Measurements from ENCODE around the gene ETV3. TPM values are rescaled to one million over a fixed set of nuclear protein-coding genes. Genes with fewer than 3 reads are reported as not detected.

The ETV3 gene
- total RNA-seq, 1 experiment from 2014 or later, result 25.8 TPM

DNA sequence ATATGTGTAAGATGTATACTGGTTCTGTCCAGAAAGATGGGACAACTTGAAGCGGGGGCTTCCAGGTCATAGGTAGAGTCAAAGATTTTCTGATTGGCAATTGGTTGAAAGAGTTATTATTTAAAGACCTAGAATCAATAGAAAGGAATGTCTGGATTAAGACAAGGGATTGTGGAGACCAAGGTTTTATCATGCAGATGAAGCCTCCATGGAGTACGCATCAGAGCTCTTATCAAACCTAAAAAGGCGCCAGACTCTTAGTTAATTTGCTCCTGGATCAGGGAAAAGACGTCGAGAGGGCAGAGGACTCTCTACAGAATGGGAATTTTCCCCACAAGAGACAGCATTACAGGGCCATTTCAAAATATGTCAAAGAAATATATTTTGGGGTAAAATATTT, 23.7 kb upstream of the ETV3 start:
- no TSS peak for BruUV-seq (replicated peaks)
- ChIA-PET POLR2A (no interaction called here), CTCF (interaction anchor here (1.5 kb wide), 1 partner anchor 81 kb away, joined by 3 read pairs; no protein-coding TSS in a partner anchor)
- peaks cover 25% of the 10 kb centered on the region for H3K4me1 ChIP-seq
- no peaks in the 10 kb centered on the region for H3K9me3 ChIP-seq
- DNase-seq, result no peak
- peaks cover 7% of the 10 kb centered on the region for H3K36me3 Mint-ChIP-seq (ENCODE audit: insufficient read depth, unreplicated experiment)
- peaks cover 24% of the 10 kb centered on the region for H3K4me1 Mint-ChIP-seq (ENCODE audit: low read depth, unreplicated experiment)
- H3K9me3 Mint-ChIP-seq (ENCODE audit: unreplicated experiment), result no peaks in the 10 kb centered on the region
- H3K27me3 Mint-ChIP-seq (ENCODE audit: insufficient read depth, unreplicated experiment), result no peaks in the 10 kb centered on the region
- H3K27ac Mint-ChIP-seq (ENCODE audit: unreplicated experiment), result peak overlapping the region; percentile 63
- no peaks in the 10 kb centered on the region for H3K27me3 ChIP-seq (replicated peaks; ENCODE audit: control insufficient read depth, insufficient read depth, low read length)
- no peak overlapping the region for H3K4me3 Mint-ChIP-seq (ENCODE audit: unreplicated experiment)
- no peak overlapping the region for H3K4me3 ChIP-seq (ENCODE audit: low read depth, low read length)
- H3K36me3 ChIP-seq (ENCODE audit: control insufficient read depth, insufficient read depth, low read length), result no peaks in the 10 kb centered on the region
- intact Hi-C loops (cut with micrococcal nuclease; ENCODE audit: unreplicated experiment), result no loop called here
- TF ChIP-seq, protein P1, sequence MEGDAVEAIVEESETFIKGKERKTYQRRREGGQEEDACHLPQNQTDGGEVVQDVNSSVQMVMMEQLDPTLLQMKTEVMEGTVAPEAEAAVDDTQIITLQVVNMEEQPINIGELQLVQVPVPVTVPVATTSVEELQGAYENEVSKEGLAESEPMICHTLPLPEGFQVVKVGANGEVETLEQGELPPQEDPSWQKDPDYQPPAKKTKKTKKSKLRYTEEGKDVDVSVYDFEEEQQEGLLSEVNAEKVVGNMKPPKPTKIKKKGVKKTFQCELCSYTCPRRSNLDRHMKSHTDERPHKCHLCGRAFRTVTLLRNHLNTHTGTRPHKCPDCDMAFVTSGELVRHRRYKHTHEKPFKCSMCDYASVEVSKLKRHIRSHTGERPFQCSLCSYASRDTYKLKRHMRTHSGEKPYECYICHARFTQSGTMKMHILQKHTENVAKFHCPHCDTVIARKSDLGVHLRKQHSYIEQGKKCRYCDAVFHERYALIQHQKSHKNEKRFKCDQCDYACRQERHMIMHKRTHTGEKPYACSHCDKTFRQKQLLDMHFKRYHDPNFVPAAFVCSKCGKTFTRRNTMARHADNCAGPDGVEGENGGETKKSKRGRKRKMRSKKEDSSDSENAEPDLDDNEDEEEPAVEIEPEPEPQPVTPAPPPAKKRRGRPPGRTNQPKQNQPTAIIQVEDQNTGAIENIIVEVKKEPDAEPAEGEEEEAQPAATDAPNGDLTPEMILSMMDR (IDR thresholded peaks at IDR 0.05; ENCODE audit: insufficient read depth in 1 of 2, low read depth in 1 of 2, low read length in 1 of 2, severe bottlenecking in 1 of 2, unreplicated experiment in 1 of 2), result no peak

DNA sequence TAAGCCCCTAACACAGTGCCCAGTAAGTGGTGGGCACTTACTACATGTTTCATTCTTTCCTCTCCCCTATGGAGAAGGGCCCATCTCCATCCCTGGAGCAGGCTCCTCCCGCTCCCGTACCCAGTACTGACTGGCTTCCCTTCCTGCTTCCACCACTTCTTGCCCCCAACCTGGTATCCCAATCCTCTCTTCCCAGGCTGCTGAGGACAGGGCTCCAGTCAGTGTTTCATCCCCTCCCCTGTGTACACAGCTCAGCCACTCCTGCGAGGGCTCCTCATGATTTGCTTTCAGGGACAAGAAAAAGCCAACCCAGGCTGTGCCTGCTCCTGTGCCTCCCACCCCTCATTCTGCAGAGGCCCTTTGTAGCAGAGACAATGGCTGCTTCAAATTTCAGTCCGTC, 20.8 kb upstream of the ETV3 start:
- intact Hi-C loops (cut with micrococcal nuclease; ENCODE audit: unreplicated experiment), result loop anchor here (5.0 kb wide), 1 partner anchor 112 kb away; the partner anchor contains the start of gene ARHGEF11
- H3K9me3 Mint-ChIP-seq (ENCODE audit: unreplicated experiment), result no peaks in the 10 kb centered on the region
- CTCF ChIA-PET, result interaction anchor here (0.7 kb wide), 1 partner anchor 69 kb away, joined by 3 read pairs; no protein-coding TSS in a partner anchor
- Histone ChIP-seq H3K27me3 (replicated peaks; ENCODE audit: control insufficient read depth, insufficient read depth, low read length) (no peaks in the 10 kb centered on the region), H3K4me1 (peaks cover 45% of the 10 kb centered on the region), H3K4me3 (ENCODE audit: low read depth, low read length) (no peak overlapping the region), H3K36me3 (ENCODE audit: control insufficient read depth, insufficient read depth, low read length) (no peaks in the 10 kb centered on the region), H3K9me3 (no peaks in the 10 kb centered on the region)
- POLR2A ChIA-PET, result no interaction called here
- no TSS peak for BruUV-seq (replicated peaks)
- TF ChIP-seq, protein P1 (IDR thresholded peaks at IDR 0.05; ENCODE audit: insufficient read depth in 1 of 2, low read depth in 1 of 2, low read length in 1 of 2, severe bottlenecking in 1 of 2, unreplicated experiment in 1 of 2), result no peak
- no peak overlapping the region for H3K4me3 Mint-ChIP-seq (ENCODE audit: unreplicated experiment)
- H3K27me3 Mint-ChIP-seq (ENCODE audit: insufficient read depth, unreplicated experiment), result no peaks in the 10 kb centered on the region
- DNase-seq, result no peak
- peaks cover 43% of the 10 kb centered on the region for H3K4me1 Mint-ChIP-seq (ENCODE audit: low read depth, unreplicated experiment)
- H3K27ac Mint-ChIP-seq (ENCODE audit: unreplicated experiment), result no peak overlapping the region
- peaks cover 7% of the 10 kb centered on the region for H3K36me3 Mint-ChIP-seq (ENCODE audit: insufficient read depth, unreplicated experiment)

DNA sequence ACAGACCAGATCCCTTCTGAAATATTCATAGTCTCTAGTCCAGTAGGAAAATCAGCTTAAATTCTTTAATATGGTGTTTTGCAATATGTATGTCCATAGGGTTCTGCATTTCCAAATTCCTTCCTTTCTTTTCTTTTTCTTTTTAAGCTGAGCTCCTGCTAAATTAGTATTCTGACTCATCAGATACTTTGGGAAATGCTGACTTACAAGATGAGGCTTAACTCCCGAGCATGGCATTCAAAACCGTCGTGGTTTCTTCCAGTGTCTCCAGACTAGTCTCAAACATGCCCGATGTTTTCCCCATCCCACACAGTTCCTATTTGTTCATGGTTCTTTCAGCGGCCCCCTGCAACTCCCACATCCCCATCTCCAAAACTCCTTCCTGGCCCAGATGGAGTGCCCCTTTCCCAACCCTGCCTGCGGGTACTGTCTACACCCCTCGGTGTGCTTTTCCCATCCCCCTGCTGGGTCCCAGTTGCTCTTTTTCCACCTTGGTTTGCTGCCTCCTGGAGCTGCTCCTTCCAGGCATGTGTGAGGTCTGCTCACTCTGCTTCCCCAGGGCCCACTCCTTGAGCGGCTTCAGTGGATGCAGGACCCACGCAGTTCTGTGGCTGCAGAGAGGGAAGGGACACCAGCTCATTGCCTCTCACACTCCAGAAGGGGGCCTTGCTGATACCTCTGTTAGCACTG, 19.5 kb upstream of the ETV3 start:
- H3K36me3 Mint-ChIP-seq (ENCODE audit: insufficient read depth, unreplicated experiment), result no peaks in the 10 kb centered on the region
- TF ChIP-seq, protein P1 (IDR thresholded peaks at IDR 0.05; ENCODE audit: insufficient read depth in 1 of 2, low read depth in 1 of 2, low read length in 1 of 2, severe bottlenecking in 1 of 2, unreplicated experiment in 1 of 2), result no peak
- H3K27me3 ChIP-seq (replicated peaks; ENCODE audit: control insufficient read depth, insufficient read depth, low read length), result no peaks in the 10 kb centered on the region
- POLR2A ChIA-PET, result no interaction called here
- H3K27ac Mint-ChIP-seq (ENCODE audit: unreplicated experiment), result no peak overlapping the region
- no peaks in the 10 kb centered on the region for H3K27me3 Mint-ChIP-seq (ENCODE audit: insufficient read depth, unreplicated experiment)
- DNase-seq, result no peak
- H3K4me1 ChIP-seq, result peaks cover 41% of the 10 kb centered on the region
- no TSS peak for BruUV-seq (replicated peaks)
- CTCF ChIA-PET, result interaction anchor here (1.7 to 4.8 kb wide), 3 partner anchors 23 to 84 kb away, joined by 7 to 132 read pairs (median 72); no protein-coding TSS in a partner anchor
- peaks cover 41% of the 10 kb centered on the region for H3K4me1 Mint-ChIP-seq (ENCODE audit: low read depth, unreplicated experiment)
- no peaks in the 10 kb centered on the region for H3K9me3 ChIP-seq
- no peak overlapping the region for H3K4me3 Mint-ChIP-seq (ENCODE audit: unreplicated experiment)
- H3K4me3 ChIP-seq (ENCODE audit: low read depth, low read length), result no peak overlapping the region
- no peaks in the 10 kb centered on the region for H3K36me3 ChIP-seq (ENCODE audit: control insufficient read depth, insufficient read depth, low read length)
- intact Hi-C loops (cut with micrococcal nuclease; ENCODE audit: unreplicated experiment), result loop anchor here (5.0 kb wide), 1 partner anchor 110 kb away; the partner anchor contains the start of gene ARHGEF11
- no peaks in the 10 kb centered on the region for H3K9me3 Mint-ChIP-seq (ENCODE audit: unreplicated experiment)

All from Caco-2 (cell line).